ENCODE results near the gene NEU4.
"Not testable (repeated sequence)": the region's sequence is repeated elsewhere in the genome, so short reads cannot be mapped to it uniquely, and the experiment has no call there.

The NEU4 gene

DNA sequence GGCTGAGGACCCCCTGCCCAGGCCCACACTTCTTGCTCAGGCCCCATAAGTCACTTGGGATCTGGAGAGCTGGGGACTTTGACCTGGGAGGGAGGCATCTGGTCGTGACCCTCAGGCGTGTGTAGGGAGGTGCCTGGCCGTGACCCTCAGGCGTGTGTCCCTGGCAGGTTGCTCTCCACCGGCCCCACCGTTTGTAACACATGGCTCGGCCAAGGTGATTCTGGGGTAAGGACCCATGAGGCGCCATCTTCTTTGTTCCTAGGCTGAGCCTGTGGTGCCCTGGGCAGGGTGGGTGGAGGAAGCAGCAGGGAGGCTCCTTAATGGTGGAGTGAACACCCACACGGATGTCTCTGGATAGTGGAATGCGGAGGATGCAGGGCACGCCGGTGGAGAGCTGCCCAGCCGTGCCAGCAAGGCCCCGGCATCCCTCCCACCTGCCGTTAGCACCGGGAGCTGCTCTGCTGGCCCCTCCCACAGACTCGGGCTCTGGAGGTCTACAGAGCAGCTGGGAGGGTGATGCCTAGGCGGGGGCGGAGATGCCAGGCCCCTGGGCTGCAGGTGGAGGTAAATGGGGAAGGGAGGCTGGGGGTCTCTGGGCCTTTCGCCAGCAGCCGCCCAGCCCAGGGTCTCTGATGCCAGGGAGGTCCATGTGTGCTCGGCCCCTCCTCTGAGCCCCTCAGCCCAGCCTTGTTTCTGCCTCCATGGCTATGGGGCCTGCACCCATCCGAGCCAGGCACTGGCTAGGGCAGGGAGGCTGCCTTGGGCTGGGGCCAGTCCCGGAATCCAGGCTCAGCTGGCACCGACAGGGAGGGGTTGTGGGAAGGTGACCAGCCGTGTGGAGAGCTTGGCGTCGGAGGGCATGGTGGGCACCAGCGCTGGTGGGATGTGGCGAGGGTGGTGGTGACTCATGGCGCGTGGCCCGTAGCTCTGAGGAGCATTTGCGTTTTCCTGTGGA is 33.5 kb upstream of the NEU4 start:
- DNase-seq, result peak in 1 of 2 experiments; percentile 14

DNA sequence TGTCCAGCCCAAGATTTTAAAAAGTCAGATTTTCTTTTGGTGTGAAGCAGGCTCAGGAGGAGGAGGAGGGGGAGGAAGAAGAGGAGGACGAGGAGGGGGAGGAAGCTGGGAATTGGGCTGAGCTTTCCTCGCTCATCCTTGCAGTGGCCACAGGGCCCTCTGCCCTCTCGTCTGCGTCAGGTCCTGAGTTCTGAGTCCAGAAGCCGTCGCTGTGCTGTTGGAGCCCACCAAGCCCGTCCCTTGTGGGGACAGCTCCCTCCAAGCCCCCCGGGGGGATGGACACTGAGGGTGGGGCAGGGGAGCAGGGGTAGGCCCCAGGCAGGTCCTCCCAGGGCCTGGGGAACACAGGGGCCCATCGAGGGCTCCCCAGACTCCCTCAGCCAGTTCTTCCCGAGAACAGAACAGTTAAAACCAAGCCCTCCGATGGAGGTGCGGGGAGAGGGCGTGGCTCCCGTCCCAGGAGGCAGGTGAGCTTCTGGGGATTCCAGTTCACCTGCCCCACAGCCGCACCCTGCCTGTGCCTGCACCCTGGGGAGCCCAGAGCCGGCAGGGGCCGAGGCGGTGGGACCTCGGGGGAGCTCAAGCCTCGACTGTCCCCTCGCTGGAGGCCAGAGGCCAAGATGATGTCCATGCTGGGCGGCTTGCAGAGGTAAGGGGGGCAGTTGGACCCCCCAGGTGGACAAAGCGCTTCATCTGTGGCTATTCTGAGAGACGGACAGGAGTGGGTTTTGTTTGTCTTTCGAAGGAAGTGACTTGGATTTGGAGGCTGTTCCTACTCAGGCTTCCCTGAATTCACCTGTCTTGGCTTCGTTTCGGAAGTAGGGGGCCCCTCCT is 32.4 kb upstream of the NEU4 start, which contains the start of gene GAL3ST2:
GAL3ST2 (plus strand) TSS at position 487 of the 834 bp plus-strand sequence; CDS start at position 621, 134 bp downstream.
- DNase-seq, result no peak

DNA sequence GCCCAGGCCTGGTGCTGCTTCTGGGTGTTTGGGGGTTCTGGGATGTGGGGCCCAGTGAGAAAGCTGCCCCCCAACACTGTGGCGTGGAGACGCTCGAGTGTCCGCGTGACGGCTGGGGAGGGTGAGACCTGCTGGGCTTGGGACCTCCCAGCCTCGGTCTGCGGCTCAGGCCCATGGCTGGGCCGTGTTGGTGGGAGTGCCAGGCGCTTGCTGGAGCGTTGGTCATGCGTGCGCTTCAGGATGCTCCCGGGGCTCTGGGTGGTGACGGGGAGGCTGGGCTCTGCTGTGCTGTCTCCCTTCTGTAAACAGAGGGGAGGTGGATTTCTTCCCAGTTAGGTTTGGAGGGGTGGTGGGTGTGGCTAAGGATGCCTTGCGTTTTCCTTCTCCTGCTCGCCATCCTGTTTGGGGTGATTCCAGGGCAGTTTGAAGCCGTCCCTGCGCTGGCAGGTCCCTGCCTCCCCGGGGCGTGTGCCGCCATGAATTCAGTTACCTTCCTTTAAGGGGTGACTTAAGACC is 31.8 kb upstream of the NEU4 start:
- no peak for DNase-seq

DNA sequence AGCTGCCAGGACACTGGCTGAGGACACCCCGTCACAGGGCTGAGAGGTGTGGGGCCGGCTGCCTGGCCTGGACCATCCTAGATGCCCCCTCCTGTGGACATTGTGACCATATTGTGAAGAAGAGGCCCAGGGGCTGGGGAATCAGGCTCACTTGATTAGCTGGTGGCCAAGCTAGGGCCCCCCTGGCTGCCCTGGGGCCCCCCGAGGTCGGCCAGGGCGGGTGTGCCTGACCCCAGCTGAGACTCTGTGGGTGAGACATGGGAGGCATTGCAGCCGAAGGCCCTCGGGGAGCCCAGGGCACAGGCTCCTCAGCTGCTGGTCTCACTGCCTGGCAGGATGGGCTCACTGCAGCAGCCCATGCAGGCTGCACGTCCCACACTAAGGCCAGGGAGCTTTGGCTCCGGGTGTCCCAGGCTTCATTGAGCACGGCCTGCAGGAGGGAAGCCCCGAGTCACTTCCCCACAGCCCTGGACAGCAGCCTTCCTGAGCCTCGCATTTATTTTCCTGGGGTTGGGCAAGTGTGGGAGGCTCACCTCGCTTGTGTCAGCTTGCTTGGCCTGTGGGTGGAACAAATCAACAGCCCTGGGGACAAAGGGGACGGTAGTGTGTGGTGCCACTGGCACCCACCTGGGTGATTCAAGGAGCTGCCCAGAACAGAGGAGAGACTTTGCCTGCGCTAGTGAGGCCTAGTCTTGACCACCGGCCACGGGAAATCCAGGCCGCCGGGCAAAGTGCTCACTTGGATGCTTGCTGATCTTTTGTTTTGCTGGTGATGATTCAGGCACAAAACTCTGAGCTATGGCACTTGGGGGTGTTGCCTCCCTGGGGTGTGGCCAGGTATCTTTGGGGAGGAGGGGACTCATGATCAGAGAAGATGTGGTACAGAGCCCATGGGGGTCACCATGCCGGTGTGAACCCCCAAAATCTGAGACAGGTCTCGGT is 31.0 kb upstream of the NEU4 start:
- DNase-seq, result no peak

DNA sequence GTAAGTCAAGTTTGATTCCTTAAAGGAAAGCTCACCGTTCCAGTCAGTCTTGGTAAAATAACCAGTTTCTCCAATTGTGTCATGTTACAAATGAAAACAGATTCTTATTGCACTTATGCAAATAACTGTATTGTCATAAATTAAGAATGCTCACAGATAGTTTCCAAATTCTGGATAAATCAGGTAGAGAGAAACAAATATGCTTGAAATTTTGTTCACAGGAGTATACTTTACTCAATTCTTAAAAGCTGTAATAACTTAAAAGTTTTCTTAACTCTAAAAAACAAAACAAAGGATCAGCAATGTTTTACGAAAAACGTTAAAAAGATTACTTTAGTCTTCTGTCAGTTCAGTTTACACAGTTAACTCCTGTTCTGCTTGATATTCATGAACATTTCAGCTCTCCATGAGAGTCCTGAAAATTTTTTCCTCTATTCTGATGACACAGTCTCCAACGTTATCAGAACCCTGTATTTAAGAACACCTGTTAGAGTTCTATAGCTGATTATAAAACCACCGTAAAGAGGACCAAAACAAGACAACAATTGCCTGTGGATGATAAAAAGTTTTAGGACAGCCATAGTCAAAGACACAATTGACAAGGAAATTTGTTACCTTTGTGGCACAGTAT is 27.9 kb upstream of the NEU4 start:
- no peak for DNase-seq

DNA sequence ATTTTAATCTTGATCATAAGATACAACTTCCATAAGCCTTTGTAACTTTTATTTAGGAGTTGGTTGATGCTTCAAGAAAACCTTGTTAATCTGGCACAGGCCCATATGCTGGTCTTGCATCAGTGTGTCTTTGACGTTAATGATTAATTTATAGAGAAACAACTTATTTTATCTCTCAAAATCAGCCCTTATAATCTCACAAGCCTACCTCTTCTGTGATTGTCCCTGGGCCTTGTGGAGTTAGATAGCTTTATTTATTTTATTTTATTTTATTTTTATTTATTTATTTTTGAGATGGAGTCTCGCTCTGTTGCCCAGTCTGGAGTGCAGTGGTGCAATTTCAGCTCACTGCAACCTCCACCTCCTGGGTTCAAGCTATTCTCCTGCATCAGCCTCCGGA is 26.9 kb upstream of the NEU4 start:
- not testable (repeated sequence) for DNase-seq

DNA sequence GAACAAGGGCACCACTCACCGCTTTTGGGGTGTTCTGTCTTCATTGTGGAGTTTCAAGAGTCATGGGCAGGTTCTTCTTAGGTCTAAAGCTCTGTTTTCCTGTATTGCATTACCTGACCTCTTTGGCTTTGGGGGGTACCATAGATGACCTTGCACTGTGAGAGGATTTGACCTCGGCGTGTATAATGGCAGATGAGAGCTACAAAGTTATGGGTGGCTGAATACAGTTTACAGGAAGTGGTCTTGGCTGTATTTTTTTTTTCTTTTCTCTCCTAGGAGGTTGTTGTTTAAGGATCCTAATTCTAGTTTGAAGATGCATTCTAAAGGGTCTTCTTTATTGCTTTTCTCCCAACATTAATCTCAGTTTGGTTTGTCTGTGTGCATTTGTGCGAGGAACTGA is 20.9 kb upstream of the NEU4 start:
- DNase-seq, result no peak

DNA sequence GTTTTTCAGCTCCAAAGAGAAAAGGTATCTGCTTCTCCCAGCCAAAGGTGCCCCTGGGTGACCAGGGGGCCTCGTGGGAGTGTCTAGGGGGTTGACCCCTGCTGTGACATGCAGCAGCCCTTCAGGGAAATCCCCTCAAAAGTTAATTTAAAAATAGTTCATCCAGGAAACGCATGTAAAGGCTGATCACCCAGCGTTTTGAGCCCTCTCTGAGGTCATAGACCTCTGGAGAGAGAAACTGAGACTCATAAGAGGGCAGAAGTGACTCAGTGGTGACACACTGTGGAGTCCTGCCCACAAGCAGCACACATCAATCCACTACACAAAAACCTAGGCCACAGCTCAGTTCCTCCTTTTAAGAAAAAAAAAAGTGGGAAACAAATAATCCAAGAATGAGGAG is 20.4 kb upstream of the NEU4 start:
- DNase-seq, result no peak

DNA sequence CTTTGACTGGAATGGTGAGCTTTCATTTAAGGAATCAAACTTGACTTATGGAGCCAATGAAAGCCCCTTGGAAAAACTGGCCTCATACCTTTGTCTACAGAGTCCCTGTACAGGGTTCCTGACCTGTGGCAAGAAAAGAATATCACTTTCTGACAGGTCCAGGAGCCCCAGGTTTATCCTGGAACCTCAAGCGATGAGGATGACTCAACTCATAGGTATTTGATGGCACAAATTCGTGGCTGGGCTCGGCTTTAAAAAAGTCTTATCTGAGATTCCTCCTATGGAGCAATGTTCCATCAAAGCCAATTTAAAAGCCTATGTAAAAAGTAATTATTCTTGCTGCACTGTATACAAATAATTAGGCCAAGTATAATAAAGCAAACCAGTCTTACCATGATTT is 17.6 kb upstream of the NEU4 start:
- DNase-seq, result not testable (repeated sequence)

DNA sequence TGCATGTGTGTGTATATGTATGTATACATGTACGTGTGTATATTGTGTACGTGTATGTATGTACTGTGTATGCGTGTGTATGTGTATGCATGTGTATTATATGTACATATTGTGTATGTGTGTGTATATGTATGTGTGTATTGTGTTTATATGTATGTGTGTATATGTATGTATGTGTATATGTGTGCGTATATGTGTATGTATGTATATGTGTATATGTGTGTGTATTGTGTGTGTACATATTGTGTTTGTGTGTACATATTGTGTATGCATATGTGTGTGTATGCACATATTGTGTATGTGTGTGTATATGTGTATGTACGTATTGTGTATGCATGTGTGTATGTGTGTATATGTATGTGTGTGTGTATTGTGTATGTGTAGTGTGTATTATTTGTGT is 15.6 kb upstream of the NEU4 start:
- DNase-seq, result no peak

DNA sequence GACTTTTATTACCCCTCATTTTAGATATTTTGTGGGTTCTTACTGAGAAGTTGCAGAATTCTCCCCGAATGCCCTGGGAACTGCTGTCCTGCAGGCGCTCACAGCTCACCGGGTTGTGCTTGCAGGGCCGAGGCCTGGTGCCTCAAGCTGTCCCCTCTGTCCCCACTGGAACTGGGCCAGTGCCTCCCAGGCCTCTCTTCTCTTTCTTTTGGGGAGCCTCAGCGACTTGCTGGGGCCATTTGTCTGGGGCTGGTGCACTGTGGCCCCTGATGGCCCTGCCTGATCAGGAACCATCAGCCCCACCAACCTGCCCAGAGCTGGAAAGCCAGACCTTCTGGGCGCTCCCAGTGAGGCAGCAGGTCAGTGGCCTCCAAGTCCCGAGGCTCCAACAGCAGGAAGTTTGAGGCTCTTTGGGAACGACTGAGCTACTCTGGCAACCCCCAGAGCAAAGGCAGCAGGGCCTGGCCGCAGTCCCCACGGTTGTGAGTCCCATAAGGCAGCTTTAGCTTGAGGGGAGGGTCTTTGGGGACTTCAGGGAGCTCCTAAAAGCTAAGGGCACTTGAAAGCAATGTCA is 14.7 kb upstream of the NEU4 start:
- no peak for DNase-seq

DNA sequence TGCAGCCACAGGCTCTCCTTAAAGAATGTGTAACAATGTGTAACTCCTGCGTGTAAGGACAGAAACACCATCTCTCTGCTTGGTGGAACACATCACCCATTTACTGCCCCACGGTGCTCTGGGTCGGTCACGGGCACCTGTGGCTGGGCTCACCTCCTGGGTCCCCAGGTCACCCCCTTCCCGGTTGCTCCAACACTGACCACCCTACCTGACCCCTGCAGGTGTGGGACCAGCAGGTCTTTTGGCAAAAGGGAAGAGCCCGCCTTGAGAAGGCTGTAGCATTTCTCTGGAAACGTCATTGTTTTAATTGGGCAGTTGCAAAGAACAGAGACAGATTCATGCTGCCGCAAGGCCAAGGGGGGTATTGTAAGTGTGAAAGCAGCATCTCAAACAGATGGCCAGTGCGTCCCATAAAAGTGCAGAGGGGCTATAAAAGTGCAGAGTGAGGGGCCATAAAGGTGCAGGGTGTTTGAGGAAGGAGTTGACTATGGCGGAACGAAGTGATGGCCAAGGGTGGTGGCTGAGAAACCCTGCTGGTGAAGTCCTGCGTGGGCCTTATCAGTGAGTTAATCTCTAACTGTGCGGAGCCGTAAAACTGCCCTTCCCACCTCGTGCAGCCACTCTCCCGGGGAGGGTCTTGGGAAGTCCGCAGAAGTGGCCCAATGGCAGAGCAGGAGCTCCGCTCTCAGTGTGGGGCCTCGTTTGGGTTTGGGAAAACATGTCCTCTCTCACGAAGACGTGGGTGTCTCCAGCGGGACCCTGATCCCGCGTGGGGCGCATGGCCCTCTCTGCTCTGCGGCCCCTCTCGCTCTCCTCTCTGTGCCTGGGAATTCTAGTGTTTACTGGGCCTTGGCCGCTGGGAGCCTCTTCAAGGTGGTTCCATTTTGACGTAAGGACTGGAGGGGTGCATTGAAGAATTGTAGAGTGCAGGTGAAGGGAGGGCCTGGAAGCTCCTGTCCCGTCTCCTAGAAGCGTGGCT is 13.7 kb upstream of the NEU4 start:
- DNase-seq, result no peak

DNA sequence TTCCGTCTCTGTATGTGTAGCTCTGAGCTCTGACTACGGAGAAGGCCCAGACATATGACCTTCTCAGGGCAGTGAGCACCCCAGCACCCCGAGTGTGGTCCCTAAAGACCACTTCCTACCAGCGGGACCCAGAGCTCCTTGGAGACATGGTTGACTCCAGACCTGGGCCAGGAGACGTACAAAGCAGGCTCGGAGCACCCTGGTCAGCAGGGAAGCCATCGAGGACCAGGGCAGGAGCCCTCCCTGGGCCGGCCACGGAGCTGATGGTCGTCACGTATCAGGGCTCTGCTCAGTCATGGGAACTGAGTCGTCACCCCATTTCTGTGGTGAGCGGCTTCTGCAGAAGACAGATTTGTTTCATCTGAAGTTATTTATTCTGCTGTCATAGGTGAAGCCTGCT is 12.8 kb upstream of the NEU4 start:
- no peak for DNase-seq

DNA sequence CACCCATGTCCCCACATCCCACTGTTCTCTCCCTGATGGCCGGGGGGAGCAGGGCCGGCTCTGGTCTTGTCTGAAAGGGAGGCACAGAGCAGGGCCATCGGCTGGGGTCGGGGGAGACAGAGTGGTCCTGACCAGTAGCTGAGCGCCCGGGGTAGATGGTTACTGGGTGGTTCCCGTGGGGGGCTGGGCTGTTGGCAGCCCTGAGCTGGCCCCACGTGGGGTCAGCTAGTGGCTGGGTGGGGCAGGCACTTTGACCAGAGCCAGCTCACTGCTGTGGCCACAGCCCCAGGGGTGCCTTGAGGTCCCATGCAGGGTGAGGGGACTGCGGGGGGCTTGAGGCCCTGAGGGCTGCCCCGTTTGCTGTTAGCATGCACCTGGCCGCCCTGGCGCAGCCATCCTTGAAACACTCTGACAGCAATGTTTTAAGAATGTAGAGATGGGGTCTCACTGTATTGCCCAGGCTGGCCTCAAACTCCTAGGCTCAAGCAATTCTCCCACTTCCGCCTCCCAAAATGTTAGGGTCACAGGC is 12.3 kb upstream of the NEU4 start:
- no peak for DNase-seq

DNA sequence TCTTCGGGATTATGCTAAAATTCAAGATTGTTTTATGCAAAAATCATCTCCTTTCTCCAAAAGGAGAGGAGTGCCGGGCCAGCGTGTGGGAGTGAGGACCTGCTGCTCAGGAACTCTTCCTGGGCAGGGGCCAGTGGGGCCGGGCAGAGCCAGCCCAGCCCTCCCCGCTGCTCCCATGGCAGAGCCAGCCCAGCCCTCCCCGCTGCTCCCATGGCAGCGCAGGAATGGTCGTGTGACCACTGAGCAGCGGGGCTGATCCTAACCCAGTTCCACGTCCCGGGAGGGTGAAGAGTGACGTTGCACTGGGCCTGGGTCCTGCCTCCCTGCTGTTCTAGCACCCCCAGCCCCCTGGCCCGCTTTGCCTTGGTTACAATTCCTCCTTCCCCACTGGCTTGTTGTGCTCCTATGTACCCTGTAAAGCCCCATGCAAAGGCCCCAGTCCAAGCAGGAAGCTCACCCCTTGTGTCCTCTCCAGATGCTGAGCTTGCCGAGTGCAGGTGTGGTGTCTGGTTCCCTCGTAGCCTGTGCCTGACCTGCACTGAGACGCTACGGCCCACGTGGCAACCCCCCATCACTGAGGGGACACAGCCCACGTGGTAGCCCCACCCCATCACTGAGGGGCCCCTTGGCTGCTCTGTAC is 11.4 kb upstream of the NEU4 start:
- DNase-seq, result no peak

DNA sequence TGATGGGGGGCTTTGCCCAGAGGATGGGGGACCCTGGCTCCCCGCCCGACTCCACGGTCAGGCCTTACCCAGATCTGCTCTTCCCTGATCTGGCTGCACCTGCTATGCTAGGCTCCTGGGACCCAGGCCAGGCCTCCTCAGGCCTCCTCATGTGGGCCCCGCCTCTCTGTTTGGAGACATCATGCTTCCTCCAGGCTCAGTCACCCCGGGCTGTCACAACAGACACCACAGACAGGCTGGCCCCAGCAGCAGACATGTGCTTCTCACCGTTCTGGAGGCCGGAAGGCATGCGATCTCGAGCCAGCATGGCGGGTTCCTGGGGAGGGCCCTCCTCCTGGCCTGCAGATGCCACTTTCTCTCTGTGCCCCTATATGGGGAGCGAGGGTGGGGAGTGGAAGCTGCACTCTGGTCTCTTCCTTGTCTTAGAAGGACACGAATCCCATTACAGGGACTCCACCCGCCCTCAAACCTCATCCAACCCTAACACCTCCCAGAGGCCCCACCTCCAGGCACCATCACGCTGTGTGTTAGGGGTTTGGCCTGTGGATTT is 10.8 kb upstream of the NEU4 start:
- peak in 1 of 2 experiments; percentile 18 for DNase-seq

DNA sequence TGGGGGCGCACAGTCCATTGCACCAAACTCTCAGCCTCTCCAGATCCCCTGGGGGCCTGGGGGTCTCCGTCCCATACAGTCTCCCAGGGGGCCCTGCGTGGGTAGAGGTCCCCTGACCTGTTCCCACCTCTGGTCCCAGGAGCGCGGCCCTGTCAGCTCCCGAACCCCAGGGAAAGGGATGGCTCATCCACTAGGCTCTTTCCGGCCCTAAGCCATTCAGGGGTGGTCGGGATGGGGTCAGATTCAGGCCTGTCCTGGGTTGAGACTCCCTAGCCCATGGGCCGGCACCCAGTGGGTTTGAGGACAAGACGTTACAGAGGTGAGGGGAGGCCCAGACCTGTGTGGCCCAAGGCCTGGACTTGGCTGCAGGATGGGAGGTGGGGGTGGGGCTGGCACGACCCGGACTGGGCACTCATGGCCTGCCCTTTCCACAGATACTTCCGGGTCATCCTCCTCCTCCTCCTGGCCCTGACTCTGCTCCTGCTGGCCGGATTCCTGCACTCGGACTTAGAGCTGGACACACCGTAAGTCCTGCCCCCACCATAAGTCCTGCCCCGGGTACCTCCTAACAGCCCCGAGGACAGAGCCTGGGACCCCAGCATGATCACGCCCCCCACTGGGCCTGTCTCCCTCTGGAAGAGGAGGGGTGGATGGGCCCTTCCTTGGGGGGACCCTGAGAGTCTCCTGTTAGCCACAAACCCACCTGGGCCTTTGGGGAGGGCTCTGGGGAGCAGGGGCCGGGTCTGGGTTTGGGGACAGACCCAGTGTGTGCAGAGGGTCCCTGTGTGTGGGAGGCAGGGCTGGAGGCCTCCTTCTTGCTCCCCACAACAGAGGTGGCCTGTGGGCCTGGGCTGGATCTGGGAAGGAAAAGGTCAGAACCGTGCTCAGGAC is 10.1 kb upstream of the NEU4 start:
- no peak for DNase-seq
